GM19467 (cell line): ENCODE measurements around the gene LRRC27.
A peak's percentile ranks its signal among the peaks of the same experiment; 100 is the strongest.
"Not testable (repeated sequence)": the region's sequence is repeated elsewhere in the genome, so short reads cannot be mapped to it uniquely, and the experiment has no call there.

Experiments used
- ATAC-seq: cut with Tn5 transposase; IDR thresholded peaks from one replicate; pipeline ENCODE4 v1.9.1; 2021; ENCODE audit warnings: mild to moderate bottlenecking, moderate library complexity; ENCODE audit not compliant: unreplicated experiment

LRRC27 gene

GRCh38 chr10:132313865-132314264 is 18.1 kb upstream of the LRRC27 start:
- ATAC-seq = no peak

GRCh38 chr10:132314336-132314735 is 17.7 kb upstream of the LRRC27 start:
- ATAC-seq = no peak

GRCh38 chr10:132314881-132315280 is 17.1 kb upstream of the LRRC27 start:
- ATAC-seq = not testable (repeated sequence)

- no peak for ATAC-seq
These were observed 15.9 kb upstream of the LRRC27 start for GRCh38 chr10:132316133-132316532.

GRCh38 chr10:132317477-132317876 is 14.5 kb upstream of the LRRC27 start:
- ATAC-seq = not testable (repeated sequence)

- peak; percentile 98 for ATAC-seq
These were observed 11.9 kb upstream of the LRRC27 start for GRCh38 chr10:132319853-132320653.

GRCh38 chr10:132320654-132321469 is 11.1 kb upstream of the LRRC27 start:
- no peak for ATAC-seq

GRCh38 chr10:132321726-132322125 is 10.3 kb upstream of the LRRC27 start:
- no peak for ATAC-seq

GRCh38 chr10:132322586-132323048 is 9.4 kb upstream of the LRRC27 start:
- no peak for ATAC-seq

- no peak for ATAC-seq
These were observed 7.8 kb upstream of the LRRC27 start for GRCh38 chr10:132324186-132324585.

GRCh38 chr10:132326344-132326889 is 5.6 kb upstream of the LRRC27 start:
- no peak for ATAC-seq

GRCh38 chr10:132326925-132327324 is 5.1 kb upstream of the LRRC27 start:
- no peak for ATAC-seq

- ATAC-seq = no peak
These were observed 3.9 kb upstream of the LRRC27 start for GRCh38 chr10:132328106-132328505.

GRCh38 chr10:132328738-132329137 is 3.3 kb upstream of the LRRC27 start:
- ATAC-seq = no peak

GRCh38 chr10:132329565-132330485 is 2.2 kb upstream of the LRRC27 start:
- ATAC-seq = no peak

GRCh38 chr10:132330486-132330833 is 1.5 kb upstream of the LRRC27 start:
- no peak for ATAC-seq

- ATAC-seq = peak; percentile 33
These were observed 401 bp downstream of the LRRC27 start for GRCh38 chr10:132332433-132332754.

GRCh38 chr10:132333386-132333785 is 1.4 kb downstream of the LRRC27 start:
- ATAC-seq = no peak

GRCh38 chr10:132334631-132335188 is 2.7 kb downstream of the LRRC27 start:
- ATAC-seq = no peak
